Renal cortical epithelial cell (primary cell): Measurements from ENCODE around the gene KMT5B. TPM values are rescaled to one million over a fixed set of nuclear protein-coding genes. Genes with fewer than 3 reads are reported as not detected.

Experiments
- DNase-seq: peaks from one replicate; pipeline ENCODE4 v3.0.0-alpha.2; 2011; ENCODE audit warnings: low read depth
- total RNA-seq: library from RNA; depleted of rRNA; stranded (reverse); fragments of >200 nt; gene quantifications from 2 replicates; pipeline ENCODE4 v1.2.3, GENCODE V29; 2014

Gene KMT5B
- total RNA-seq, 1 donor from 2014 or later = 52.2 TPM

DNA sequence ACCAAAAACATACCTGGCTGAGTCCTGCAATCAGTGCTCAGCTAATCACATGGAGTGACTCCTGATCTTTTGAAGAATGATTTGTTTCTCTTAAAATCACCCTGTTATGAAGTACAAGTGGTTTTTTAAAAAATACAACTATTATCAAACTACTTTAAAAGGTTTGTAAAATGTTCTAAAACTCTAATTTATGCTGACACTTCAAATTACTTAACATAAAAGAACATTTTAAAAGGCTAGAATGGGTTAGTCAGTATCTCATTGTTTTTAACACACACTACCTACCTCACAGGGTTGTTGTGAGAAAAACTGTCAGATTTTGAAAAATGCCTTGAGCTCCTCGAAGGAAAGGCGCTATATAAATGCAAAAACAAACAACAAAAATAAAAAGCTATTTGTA is 33.2 kb downstream of the KMT5B start:
- DNase-seq = no peak

DNA sequence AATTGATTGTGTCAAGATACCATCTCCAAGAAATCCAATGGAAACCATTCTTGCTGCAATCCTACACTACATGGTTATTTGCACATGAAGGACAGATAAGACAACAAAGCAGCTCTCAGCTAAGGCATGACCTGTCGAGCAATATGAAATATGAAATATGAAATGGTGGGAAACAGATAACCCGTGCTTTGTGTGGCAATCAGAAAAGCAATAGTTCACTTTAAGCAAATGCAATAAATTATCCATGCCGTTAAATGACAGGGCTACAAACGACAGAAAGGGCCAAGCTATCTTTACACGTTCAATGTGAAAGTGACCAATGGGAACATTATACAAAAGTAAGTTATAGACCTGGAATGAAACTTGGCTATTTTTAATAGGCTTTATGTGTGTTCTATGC is 35.2 kb downstream of the KMT5B start:
- DNase-seq = no peak

GRCh38 chr11:68173926-68174325 is 39.2 kb downstream of the KMT5B start:
- DNase-seq = no peak

- DNase-seq = no peak
These were observed 43.7 kb downstream of the KMT5B start for GRCh38 chr11:68169442-68169841.

DNA sequence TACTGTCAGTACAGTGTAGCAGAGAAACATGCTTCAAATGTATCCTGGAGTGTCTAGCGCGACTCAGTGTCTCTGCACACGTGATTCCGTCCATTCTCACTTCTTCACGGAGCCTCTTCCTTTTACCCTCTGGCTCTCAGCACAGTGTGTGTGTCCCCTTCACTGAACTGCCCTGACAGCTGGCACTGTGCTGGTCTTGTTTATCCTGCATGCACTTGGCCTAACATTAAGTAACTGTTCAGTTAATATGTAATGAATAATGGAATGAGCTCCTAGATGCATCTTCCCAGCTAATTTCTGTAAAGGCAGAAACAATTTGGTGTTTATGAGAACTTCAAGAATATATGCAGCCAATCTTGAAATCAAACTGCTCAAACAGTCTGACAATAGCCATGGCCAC is 44.4 kb downstream of the KMT5B start:
- DNase-seq = peak; percentile 63

GRCh38 chr11:68167474-68167873 is 45.6 kb downstream of the KMT5B start:
- no peak for DNase-seq

DNA sequence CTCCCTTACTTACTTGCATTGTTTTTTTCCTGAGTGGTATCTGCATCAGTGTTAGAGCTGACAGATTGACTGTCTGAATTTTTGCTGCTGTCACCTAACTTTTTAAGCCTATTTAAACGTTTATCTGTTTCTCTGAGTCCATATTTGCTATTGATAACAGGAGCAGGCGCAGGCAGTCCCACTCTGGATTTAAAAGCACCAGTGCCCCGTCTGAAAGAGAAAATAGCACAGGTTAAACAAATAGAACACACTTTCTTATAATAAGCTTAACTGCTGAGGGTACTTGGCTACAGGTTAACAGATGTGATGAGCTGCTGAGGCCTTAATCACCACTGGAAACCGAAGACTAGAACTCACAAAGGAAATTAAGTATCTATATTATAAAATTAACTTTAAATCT is 46.1 kb downstream of the KMT5B start:
- DNase-seq = no peak

GRCh38 chr11:68165601-68166000 is 47.5 kb downstream of the KMT5B start:
- DNase-seq = peak; percentile 71

DNA sequence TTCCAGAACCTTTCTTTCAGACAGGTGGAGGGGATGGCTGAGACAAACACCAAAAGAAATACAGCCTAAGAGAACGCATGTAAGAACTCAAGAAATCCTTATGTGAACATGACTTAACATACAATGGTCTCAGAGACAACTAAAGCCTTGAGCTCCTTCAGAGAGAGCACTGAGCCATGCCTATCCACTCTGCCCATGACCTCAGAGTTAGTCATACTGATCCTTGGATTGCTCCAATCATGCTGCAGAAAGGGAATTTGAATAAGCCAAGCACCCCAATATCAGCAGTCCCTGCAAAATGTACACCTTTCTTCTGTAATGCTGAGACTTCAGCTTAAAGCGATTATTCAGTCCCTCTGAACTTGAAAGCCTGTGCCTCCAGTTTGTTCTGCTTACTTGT is 48.7 kb downstream of the KMT5B start:
- peak; percentile 70 for DNase-seq

DNA sequence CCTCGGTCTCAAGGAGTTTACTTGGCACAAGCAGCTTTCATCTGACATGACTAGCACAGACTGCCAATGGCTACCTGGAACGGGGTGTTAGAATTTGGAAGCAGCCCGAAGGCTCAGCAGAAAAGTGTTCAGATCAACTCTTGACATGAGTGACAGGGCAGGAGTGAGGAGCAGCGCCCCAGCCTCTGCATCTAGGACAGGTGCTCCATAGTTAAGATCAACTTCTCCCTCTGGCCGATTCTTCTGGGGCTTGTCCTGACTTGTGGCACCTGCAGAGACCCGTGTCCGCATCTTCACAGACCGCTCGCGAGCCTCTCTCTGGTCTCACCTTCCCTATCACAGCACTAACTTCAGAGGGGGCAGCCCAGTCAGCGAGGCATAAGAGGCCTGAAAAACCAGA is 49.4 kb downstream of the KMT5B start:
- no peak for DNase-seq

DNA sequence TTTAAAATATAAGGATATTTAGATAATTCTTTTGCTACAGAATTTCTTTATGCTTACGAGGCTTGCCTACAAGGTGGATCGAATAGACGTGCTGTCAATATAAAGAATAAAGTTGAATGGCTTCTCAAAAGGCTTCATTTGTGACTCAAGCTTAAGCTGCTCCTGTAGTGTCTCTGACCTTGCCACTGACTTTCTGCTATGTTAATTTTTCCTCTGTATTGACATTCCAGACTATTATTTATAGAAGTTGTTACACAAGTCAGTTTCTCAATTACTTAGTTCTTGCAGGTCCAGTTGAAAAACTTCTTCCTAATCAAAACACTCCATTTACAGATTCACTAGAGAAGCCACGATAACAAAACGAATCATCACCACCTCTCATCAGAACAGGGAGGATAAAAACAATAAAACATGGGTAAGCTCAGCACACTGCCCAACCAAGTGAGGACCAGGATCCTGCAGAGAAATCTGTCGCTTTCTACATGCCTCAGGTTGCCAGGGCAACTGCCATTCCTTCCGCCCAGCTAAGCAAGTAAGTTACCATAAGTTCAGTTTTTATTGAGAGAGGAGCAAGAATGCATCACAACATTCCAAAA is 52.9 kb downstream of the KMT5B start:
- peak; percentile 75 for DNase-seq

- DNase-seq = no peak
These were observed 53.4 kb downstream of the KMT5B start for GRCh38 chr11:68159665-68160064.

DNA sequence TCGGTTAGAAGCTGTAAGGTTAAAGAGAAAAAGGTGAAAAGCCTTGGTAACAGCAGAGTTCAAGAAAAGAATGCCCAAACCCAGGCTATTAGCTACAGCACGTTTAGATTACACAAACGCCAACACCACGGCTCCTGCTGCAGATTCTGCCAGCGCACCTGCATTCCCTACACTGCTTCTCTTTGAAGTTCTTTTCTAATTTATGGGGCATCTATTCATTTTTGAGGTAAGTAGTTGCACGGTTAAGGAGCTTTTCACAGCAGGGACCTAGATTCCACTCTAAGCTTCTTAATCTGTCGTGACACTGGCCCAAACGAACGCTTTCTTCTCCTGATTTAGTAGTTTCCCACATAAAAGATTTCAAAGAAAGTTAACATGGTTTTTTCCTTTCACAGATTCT is 53.9 kb downstream of the KMT5B start:
- DNase-seq = no peak

DNA sequence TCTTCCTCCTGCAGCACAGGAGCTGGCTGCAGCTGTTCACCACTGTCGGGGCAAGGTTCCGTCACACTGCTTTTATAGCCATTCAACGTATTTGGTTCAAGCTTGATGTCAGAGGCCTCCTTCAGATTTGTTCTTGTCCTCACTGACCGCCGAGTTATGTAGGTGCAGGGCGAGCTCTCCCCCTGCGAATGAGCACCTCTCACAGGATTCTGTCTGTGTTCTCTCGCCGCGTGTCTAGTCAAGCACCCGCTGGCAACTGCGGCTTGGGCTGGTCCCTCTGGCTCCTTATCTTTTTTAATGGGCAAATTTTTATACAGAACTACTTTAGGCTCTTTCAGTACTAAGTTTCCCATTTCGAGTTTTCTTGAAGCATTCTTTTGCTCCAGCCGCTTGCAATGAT is 54.5 kb downstream of the KMT5B start:
- DNase-seq = no peak

GRCh38 chr11:68153742-68154141 is 59.4 kb downstream of the KMT5B start:
- no peak for DNase-seq

DNA sequence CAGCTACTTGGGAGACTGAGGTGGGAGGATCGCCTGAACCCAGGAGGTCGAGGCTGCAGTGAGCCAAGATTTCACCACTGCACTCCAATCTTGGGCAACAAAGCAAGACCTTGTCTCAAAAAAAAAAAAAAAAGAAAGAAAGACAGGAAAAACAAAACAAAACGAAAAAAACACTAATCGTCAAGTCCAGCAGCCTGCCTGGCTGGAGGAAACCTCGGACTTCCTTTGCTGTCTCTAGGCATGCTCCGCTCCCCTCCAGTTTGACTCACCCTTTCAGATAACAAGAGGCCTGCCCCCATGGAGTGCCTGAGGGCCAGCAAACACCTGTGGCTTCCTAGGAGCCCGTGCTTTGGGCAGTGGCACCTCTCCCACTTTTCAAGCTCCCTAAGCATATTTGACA is 63.1 kb downstream of the KMT5B start:
- peak; percentile 70 for DNase-seq

DNA sequence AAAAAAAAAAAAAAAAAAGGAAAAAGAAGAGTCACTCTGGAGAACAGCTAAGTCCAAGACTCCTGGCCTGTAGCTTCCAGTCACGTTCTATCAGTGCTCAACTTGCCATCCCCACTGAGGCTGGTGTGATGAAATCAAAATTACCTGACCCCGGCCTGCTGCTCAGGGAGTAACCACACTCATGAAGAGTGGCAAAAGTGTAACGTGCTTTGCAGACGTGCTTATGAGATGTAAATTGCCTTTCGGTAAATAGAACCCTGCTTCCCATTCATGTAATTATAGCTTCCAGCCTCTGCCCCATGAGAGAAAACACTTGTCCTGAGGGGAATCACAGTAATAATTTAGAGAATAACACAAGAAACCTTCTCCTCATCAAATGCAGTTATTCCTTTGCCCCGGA is 63.7 kb downstream of the KMT5B start:
- no peak for DNase-seq

DNA sequence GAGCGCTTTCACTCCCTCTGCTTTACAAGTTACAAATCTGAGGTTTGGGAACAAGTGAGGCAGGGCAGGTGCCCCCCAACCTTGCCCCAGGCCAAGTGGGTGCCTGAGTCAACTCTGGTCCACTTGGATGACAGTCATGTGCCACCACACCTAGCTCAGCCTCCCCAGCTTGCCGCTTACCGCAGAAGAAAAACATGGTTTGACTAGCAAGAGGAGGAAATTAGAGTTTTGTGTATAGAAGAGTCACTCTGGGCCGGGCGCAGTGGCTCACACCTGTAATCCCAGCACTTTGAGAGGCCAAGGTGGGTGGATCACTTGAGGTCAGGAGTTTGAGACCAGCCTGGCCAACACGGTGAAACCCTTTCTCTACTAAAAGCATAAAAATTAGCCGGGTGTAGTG is 64.2 kb downstream of the KMT5B start:
- no peak for DNase-seq

- no peak for DNase-seq
These were observed 64.9 kb downstream of the KMT5B start for GRCh38 chr11:68148071-68148805.

DNA sequence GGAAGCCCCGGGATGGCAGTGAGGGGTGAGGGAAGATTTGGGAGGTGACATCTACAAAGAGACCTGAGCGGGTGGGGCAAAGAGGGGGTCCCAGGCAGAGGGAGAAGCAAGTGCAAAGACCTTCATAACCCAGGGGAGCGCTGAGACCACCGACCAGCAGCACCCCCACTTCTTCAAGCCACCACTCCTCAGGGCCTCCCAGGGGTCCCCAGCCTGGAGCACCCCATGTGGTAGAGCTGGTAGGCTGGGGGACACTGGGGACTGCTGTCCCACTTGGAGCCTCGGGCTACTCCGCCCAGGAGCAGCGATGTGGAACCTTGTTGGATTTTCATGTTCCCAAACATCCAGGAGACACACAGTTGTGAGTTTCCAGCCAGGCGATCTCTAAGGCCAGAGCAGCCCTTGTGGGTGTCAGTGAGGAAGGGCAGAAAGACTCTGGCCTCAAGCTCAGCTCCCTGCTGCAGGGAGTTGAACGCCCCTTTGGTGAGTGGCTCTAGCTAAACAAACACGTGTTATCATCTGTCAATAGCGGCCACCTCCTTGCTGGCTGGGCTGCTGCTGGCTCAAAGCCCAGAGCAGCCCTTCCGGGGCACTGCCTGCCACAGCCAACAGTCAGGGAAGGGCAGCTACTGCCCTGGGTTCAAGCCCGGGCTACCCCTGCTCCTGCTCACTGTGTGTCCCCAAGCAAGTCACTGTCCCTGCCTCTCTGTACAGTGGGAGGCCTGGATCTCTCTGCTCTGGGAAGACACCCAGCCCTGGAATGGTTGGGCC is 66.2 kb downstream of the KMT5B start:
- DNase-seq = peak; percentile 79

DNA sequence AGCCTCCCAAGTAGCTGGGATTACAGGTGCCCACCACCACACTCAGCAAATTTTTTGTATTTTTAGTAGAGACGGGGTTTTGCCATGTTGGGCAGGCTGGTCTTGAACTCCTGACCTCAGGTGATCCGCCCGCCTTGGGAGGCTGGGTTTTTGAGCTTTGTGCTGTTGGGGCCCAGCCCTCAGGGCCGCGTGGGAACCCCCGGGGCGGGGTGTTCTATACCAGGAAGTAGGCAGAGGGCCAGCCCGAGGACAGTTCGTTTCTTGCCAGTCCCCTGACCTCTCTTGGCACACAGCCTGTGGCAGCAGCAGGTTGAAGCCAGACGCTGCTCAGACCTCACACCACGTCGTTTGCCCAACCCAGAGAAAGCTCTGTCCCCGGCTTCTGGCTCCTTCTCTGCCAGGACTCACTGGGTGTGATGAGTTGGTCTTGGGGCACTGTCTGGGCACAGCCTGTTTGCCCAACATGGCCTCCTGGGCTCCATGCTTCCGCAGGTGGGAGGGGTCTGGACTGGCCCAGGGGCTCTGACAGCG is 67.0 kb downstream of the KMT5B start:
- peak; percentile 87 for DNase-seq

DNA sequence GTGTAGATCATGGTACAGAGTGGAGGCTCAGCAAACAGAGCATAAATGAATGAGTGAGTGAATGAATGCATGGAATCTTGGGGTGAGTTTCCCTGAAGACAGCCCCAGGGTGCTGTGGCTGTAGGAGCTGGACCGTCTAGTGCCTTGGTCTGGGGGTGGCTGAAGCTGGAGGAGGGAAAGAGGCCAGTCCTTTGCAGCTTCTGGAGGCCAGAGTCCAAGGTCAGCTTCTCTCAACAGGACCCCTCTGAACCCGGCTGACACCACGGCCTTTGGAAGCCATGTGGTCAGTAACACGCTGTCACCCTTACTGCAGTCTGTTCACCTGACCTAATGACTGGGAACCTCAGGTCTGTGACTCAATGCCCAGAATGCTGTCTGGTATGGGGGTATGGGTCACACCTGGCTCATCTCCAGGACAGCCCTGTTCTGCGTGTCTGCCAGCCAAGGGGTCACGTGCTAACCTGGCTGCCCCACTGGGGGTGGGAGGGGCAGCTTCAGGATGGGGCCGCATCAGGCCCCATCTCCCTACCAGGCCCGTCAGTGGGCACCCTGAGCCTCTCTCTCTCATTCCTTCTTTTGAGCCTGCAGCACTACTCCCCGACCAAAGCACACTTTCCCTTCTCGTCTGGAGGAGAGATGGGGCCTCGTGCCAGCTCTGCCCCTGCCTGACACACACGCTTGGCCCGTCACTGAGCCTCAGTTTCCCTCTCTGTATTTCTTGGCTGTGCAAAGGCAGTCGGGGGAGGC is 67.8 kb downstream of the KMT5B start:
- peak; percentile 60 for DNase-seq
